DMS53 treated with DMSO at 0.1 percent for 48 hours (cell line): ENCODE data around the gene C2CD4C.
"Not testable (repeated sequence)": the region's sequence is repeated elsewhere in the genome, so short reads cannot be mapped to it uniquely, and the experiment has no call there.

Experiments used
- DNase-seq: peaks from one replicate; lab custom pipeline; 2025; ENCODE audit not compliant: unreplicated experiment; lab: John Stamatoyannopoulos, UW

C2CD4C gene

DNA sequence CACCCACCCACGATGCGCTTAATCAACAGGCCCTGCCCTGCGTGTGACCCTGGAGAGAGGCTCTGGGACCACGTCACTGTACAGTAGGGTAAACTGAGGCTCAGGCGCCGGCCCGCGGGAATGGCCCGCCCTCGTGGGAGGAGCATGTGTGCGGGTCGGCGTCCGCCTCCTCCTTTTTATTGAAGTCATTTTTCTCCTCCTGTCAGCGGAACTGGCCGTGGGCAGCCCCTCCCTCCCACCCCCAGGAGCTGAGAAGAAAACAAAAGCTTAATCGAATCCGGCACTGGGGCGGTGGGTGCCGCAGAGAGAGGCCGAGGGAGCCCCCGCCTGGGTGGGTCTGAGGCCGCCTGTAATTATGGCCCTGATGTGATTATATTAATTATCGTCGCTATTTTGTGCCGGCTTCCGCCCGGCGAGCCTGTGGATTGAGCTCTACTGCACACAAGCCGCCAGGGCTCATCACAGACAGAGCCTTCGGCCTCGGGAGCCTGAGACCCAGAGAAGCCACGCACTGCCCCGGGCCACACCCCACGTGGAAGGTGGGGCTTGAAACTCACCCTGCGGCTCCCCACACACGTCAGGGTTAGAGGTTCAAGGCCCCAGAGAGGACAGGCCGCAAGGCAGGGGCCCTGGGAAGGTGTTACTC, 7.0 kb downstream of the C2CD4C start:
- no peak for DNase-seq

DNA sequence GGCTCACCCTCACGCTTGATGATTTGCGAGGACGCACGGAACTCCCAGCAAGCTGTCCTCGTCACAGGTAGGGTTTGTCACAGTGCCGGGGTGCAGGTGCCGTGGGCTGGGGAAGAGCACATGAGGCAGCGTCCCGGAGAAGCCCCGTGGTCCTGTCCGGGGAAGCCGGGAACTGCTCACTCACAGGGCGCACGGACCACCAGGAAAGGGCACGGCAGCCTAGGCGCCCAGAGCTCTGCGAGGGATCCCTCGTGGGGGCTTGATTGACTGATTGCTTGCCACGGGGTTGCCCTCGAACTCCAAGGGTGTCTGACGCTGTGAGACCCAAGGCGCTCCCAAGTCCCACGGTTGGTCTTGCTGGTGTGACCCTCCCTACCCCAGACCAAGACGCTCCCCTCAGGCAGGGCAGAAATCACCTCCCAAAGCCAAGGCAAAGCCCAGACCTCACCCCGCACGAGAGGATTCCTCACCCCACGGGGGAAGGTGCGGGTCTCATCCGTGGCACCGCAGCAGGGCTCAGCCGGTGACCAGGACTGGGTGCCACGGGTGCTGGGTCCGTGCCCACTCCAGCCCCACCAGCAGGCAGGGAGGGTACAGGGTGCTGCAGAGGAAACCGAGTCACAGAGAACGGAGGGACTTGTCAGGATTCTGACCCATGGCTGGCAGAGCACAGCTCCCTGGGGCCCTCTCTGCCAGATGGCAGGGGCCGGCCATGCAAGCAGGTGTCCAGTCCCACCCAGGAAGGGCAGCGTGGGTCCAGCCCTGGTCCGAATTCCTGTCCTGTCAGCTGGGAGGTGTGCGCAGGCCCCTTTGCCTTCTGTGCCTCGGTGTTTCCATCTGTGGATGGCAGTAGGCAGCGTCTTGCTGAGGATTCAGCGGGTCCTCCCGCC, 7.7 kb downstream of the C2CD4C start:
- DNase-seq = peak; percentile 8

DNA sequence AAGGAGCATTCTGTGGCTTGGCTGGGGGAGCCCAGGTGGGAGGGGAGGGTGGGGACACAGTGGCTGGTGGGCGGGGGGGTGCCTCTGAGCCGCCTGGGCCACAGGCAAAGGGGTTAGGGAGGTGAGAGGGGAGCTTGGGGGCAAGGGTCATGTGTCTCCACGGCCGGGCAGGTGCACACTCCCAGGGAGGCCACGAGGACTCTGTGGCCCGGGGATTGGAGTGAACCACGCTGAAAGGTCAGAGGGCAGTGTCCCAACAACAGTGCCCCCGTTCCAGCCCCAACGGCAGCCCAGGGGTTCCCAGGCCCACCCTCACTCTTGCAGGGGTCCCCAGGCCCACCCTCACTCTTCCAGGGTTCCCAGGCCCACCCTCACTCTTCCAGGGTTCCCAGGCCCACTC, 9.6 kb downstream of the C2CD4C start:
- no peak for DNase-seq

DNA sequence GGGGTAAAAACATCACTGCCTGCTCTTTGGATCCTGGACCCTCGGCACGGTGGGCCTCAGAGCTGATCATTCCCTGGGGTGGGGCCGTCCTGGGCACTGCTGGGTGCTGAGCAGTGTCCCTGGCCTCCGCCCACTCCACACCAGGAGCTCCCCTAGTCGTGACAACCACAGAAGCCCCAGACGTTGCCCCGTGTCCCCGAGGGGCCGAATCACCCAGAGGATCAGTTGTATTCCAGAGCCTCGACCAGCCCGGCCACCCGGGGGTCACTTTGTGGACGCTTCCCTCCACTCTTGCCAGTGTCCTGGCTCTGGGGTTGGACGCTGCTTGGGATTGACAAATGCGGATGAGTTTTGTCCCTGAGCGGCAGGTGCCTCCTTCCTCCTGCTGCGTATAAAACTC, 10.2 kb downstream of the C2CD4C start:
- no peak for DNase-seq

DNA sequence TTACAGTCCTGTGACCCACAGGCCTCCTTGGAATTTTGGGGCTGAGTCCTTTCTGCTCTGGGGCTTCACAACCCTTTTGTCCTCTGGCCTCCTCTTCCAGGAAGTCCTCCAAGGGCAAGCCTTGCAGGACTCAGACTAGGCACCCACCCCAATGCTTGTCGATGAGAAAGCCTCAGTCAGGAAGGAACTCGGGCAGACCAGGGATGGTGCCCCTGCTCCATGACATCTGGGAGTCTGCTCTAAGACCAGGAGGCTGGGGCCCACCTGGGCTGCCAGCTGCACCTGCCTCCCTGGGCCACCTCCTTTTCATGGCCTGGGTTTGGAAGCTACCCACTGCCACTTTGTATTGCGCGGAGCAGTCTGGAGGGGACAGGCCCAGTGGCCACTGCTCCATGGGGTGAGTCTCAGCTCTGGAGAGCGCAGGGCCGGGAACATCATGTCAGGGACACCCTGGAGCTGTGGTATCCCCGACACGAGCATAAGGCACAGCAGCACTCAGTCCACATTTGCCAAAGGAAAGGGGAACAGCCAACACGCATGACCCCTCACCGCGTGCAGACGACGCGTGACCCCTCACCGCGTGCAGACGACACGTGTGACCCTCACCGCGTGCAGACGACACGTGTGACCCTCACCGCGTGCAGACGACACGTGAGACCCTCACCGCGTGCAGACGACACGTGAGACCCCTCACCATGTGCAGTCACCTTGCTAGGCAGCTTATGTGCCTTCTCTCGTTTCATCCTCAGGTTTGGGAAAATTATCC, 10.8 kb downstream of the C2CD4C start:
- DNase-seq = no peak

DNA sequence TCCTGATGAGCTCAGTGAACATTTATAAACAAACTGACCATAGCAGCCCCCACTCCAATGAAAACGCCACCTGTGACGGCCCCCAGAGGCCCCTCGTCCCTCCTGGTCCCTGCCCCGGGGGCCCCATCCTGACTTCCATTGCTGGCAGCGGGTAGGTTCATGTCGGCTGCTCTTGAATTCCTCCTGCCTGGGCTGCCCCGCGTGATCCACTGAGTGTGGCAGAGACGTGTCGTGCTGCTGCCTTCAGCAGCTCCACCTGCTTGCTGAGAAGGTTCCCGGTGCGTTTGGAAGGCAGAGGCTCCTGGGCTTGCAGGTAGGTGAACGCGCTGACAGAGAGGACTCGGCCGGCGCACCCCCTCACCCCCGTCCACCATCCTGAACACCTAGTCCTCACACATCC, 11.6 kb downstream of the C2CD4C start:
- DNase-seq = no peak

DNA sequence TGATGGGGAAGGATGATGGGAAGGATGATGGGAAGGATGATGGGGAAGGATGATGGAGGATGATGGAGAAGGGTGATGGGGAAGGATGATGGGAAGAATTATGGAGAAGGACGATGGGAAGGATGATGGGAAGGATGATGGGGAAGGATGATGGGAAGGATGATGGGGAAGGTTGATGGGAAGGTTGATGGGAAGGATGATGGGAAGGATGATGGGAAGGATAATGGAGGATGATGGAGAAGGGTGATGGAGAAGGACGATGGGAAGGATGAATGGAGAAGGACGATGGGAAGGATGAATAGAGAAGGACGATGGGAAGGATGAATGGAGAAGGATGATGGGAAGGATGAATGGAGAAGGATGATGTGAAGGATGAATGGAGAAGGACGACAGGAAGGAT, 13.5 kb downstream of the C2CD4C start:
- DNase-seq = no peak

DNA sequence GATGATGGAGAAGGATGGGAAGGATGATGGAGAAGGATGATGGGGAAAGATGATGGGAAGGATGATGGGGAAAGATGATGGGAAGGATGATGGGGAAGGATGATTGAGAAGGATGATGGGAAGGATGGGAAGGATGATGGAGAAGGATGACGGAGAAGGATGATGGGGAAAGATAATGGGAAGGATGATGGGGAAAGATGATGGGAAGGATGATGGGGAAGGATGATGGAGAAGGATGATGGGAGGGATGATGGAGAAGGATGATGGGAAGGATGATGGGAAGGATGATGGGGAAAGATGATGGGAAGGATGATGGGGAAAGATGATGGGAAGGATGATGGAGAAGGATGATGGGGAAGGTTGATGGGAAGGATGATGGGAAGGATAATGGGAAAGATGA, 14.1 kb downstream of the C2CD4C start:
- DNase-seq = not testable (repeated sequence)

DNA sequence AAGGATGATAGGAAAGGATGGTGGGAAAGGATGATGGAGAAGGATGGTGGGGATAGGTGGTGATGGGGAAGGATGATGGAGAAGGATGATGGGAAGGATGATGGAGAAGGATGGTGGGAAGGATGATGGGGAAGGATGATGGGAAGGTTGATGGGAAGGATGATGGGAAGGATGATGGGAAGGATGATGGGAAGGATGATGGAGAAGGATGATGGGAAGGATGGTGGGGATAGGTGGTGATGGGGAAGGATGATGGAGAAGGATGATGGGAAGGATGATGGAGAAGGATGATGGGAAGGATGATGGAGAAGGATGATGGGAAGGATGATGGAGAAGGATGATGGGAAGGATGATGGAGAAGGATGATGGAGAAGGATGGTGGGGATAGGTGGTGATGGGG, 15.4 kb downstream of the C2CD4C start:
- not testable (repeated sequence) for DNase-seq

DNA sequence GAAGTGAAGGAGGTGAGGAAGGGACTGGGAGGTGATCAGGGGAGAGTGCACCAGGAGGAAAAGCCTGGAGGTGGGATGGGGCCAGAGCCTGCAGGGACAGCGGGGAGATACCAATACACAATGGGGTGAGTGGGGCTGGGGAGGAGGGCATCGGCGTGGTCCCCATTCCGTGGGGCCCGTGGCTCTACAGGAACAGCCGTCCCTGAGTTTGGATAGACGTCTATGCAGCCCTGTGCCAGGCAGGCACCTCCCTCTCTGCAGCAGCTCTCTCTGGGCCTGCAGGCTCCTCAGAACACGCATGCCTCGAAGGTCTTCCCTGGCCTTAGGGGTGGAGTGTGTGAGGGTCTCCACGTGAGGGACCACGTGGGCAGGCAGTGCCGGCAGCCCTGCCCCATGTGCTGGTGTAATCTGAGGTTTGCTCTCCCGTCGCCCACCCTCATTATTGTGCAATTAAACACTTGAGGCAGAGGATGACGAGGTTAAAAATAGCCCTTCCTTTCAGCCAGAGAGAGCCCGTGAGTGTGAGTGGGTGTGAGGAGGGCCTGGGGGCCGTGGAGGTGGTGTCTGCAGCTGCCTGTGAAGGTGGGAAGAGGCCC, 16.5 kb downstream of the C2CD4C start:
- no peak for DNase-seq

DNA sequence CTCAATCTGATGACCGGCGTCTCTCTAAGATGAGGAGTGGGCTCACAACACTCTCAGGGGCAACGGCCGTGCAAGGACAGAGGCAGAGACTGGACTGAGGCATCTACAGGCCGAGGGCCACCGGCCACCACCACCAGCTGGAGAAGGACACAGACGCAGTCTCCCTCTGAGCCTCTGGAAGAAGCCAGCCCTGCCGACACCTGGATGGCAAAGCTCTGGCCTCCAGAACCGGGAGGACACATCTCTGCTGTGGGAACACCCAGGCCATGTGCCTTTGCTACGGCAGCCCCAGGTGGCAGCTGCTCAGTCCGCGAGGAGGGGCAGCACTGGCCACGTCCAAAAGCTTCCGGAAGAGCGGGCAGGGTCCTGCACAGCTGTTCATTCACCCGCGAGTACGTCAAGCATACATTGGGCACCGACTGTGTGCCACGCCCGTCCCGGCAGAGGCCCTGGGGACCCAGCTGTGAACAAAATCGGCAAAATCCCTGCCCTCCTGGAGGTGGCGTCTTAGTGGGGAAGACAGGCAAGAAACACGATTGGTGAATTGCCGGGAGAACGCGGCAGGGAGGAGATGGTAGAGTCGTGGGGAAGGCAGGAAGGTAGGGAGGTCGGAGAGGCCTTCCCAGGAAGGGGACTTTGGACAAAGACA, 17.1 kb downstream of the C2CD4C start:
- DNase-seq = no peak

DNA sequence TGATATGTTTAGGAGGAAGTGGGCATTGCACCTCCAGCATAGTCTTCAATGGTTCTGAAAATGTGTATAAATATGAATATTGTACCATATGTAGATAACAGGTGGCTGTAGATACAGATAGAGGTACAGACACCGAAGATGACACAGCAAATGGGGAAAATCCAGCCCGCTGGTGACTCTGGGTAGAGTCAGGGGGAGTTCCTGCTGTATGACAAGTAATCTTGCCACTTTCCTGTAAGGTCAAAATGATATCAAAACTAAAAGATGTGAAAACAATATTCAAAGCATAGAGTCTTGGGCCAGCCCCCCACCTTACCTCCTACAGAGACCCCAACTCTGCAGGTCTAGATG, 17.8 kb downstream of the C2CD4C start:
- no peak for DNase-seq

DNA sequence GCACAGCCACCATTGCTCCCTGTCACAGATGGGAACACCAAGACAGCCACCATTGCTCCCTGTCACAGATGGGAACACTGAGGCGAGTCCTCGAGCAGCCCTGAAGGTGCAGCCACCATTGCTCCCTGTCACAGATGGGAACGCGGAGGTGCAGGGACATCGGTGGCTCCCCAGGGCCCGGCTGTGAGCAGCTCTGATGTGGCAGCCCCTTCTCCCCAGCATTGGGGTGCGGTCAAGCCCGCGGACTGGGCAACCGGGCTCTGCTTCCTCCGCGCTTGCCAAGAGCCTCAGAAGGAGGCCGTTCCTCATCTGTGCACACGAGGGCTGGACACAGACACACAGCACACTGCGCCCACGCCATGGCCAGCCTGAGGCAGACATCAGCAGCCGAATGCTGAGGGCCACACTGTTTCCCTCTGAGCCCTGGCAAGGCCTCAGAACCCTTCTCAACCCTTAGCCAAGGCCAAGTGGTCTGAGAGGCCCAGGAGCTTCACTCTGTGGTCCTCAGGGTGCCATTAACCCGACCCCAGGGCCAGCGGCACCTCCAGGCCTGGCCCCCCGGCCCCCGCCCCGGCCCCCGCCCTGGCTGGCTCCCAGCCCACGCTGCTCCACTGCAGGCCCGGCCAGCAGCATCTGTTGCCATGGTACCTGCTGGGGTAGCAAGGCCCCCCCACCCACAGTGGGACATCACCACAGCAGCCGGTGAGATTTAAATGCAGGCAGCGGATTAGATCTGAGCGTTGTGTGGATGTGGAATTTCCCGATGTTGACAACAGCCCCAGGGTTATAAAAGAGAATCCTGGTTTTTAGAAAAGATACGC, 18.4 kb downstream of the C2CD4C start:
- DNase-seq = no peak

DNA sequence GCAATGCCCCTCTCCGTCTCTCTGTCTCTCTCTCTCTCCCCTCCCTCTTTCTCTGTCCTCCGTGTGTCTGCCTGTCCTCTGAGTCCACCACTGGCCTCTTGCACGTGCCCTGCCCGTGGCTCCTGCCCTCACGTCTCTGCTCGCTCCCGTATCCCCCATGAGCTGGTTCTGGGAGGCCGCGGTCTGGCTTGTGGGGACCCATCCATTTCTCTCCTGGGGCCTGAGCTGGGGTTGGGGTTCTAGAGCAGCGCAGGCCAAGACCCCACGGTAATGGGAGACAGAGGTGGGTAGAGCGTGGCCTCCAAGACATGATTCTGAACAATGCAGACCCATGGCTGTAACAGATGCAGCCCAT, 19.0 kb downstream of the C2CD4C start:
- DNase-seq = no peak

DNA sequence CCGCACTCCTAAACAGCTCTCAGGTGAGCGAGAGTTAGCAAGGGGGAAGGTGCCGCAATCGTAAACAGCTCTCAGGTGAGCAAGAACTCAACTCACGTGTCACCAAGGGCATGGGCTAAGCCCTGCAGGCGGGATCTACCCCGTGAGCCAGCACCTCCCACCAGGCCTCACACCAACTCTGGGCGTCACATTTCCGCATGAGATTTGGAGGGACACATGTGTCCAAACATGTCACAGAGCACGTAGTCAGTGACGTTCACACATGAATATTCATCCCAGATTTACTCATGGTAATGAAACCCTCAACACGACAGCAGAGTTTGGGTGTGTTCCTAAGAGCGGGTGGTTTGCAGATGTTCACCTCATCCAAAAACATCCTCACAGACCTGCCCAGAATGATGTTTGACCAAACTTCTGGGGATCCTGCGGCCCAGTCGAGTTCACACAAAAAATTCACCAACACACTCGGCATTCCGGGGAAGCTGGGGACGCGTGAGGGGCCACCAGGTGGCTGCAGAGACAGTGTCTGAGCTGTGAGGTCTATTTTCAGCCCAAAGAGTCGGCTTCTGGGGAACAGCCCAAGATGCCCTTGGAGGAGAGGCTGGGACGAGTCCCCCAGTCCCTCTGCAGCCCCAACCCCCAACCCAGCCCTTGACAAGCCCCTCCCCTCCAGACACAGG, 19.6 kb downstream of the C2CD4C start:
- DNase-seq = no peak

DNA sequence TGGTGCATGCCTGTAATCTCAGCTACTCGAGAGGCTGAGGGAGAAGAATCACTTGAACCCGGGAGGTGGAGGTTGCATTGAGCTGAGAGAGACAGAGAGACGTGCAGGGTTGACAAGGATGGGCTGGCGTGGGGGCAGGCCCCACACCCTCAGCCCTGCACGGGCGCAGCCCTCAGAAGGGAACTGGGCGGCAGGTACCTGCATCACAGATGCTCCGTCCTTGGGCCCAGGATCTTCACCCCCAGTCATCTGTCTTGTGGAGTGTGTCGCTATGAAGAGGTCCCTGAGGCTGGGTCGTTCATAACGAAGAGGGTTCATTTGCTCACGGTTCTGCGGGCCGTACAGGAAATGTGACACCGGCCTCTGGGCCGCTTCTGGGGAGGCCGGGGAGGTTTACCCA, 20.3 kb downstream of the C2CD4C start:
- no peak for DNase-seq

DNA sequence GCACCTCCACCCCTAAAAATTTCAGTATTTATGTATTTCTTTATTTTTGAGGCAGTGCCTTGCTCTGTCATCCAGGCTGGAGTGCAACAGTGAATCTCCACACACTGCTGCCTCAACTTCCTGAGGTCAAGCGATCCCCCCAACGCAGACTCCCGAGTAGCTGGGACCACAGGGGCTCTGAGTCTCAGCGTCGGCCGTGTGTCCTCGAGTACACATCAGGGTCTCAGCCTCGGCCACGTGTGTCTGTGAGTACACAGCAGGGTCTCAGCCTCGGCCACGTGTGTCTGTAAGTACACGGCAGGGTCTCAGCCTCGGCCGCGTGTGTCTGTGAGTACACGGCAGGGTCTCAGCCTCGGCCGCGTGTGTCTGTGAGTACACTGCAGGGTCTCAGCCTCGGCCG, 21.2 kb downstream of the C2CD4C start:
- no peak for DNase-seq

DNA sequence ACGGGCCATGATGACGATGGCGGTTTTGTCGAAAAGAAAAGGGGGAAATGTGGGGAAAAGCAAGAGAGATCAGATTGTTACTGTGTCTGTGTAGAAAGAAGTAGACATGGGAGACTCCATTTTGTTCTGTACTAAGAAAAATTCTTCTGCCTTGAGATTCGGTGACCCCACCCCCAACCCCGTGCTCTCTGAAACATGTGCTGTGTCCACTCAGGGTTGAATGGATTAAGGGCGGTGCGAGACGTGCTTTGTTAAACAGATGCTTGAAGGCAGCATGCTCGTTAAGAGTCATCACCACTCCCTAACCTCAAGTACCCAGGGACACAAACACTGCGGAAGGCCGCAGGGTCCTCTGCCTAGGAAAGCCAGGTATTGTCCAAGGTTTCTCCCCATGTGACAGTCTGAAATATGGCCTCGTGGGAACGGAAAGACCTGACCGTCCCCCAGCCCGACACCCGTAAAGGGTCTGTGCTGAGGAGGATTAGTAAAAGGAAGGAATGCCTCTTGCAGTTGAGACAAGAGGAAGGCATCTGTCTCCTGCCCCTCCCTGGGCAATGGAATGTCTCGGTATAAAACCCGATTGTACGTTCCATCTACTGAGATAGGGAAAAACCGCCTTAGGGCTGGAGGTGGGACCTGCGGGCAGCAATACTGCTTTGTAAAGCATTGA, 22.2 kb downstream of the C2CD4C start:
- DNase-seq = not testable (repeated sequence)

DNA sequence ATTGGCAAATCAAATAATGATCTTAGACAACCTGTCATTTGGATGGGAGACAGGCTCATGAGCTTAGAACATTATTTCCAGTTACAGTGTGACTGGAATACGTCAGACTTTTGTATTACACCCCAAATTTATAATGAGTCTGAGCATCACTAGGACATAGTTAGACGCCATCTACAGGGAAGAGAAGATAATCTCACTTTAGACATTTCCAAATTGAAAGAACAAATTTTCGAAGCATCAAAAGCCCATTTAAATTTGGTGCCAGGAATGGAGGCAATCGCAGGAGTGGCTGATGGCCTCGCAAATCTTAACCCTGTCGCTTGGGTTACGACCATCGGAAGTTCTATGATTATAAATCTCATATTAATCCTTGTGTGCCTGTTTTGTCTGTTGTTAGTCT, 22.8 kb downstream of the C2CD4C start:
- DNase-seq = not testable (repeated sequence)
